Tibial artery (tissue), 4 donors: Measurements from ENCODE around the gene CD226.

Experiments used
- DNase-seq, 2 donors: peaks; one replicate each; pipeline ENCODE4 v3.0.0-alpha.2; 2019
- H3K27ac ChIP-seq, 2 donors: fragments of 200-600 bp; sonication (generic) in 1 of 2; 1 replicate in 1 of 2; 2 replicates in 1 of 2; pipeline ENCODE4 v1.5.1; 2018 to 2019; ENCODE audit warnings: mild to moderate bottlenecking in 1 of 2
- H3K27me3 ChIP-seq, 2 donors: fragments of 200-600 bp; sonication (generic) in 1 of 2; one replicate each; pipeline versions ENCODE4 v1.5.1 to v1.6.0; 2016 to 2019
- H3K36me3 ChIP-seq, 3 donors: fragments of 200-600 bp; sonication (generic) in 2 of 3; one replicate each; pipeline ENCODE4 v1.5.1; 2016 to 2019; ENCODE audit warnings: mild to moderate bottlenecking in 2 of 3
- H3K4me1 ChIP-seq, 4 donors: fragments of 200-600 bp; sonication (generic) in 2 of 4; 1 replicate in 3 of 4; 2 replicates in 1 of 4; pipeline ENCODE4 v1.5.1; 2016 to 2019
- H3K4me3 ChIP-seq, 2 donors: fragments of 200-600 bp; sonication (generic) in 1 of 2; 1 replicate in 1 of 2; 2 replicates in 1 of 2; pipeline ENCODE4 v1.5.1; 2018 to 2019; ENCODE audit warnings: mild to moderate bottlenecking in 2 of 2
- H3K9me3 ChIP-seq, 3 donors: fragments of 200-600 bp; sonication (generic) in 1 of 3; one replicate each; pipeline ENCODE4 v1.5.1; 2016 to 2019
- CTCF ChIP-seq, 2 experiments: fragments of 200-600 bp in 1 of 2; fragments of 450-650 bp in 1 of 2; IDR thresholded peaks; one replicate each; pipeline ENCODE4 v1.5.1; 2017 to 2019; ENCODE audit warnings: antibody characterized with exemption in 2 of 2, mild to moderate bottlenecking in 1 of 2, moderate library complexity in 1 of 2
- intact Hi-C: fragments of 100-400 bp; cut with DNase I; formaldehyde crosslinking; loops from one replicate; pipeline ENCODE4 v1.15.0; 2023; ENCODE audit warnings: low total_unique reads

The CD226 gene

GRCh38 chr18:69889009-69889408 is 58.7 kb downstream of the CD226 start:
- intact Hi-C loops, result loop anchor here (2.0 kb wide), 1 partner anchor 598 kb away; no protein-coding TSS in a partner anchor
- Histone ChIP-seq H3K36me3 (no peaks in the 10 kb centered on the region), H3K9me3 (no peaks in the 10 kb centered on the region), H3K4me3 (no peak overlapping the region), H3K27ac (no peak overlapping the region), H3K27me3 (no peaks in the 10 kb centered on the region), H3K4me1 (no peaks in the 10 kb centered on the region)
- no peak for DNase-seq
- no peak for TF ChIP-seq CTCF (IDR thresholded peaks at IDR 0.05)

- intact Hi-C loops, result no loop called here
Observed at GRCh38 chr18:69887256-69887655, 60.4 kb downstream of the CD226 start.

GRCh38 chr18:69885841-69886531 is 61.7 kb downstream of the CD226 start:
- Histone ChIP-seq H3K4me3 (no peak overlapping the region), H3K36me3 (no peaks in the 10 kb centered on the region), H3K27me3 (no peaks in the 10 kb centered on the region), H3K4me1 (no peaks in the 10 kb centered on the region), H3K27ac (no peak overlapping the region), H3K9me3 (no peaks in the 10 kb centered on the region)
- no peak for TF ChIP-seq CTCF (IDR thresholded peaks at IDR 0.05)
- no peak for DNase-seq
- intact Hi-C loops, result no loop called here

More at GRCh38 chr18:69887256-69887655, 60.4 kb downstream of the CD226 start:
- no peaks in the 10 kb centered on the region for H3K9me3 ChIP-seq
- no peak for TF ChIP-seq CTCF (IDR thresholded peaks at IDR 0.05)
- H3K4me1 ChIP-seq, result no peaks in the 10 kb centered on the region
- H3K4me3 ChIP-seq, result no peak overlapping the region
- no peaks in the 10 kb centered on the region for H3K27me3 ChIP-seq
- DNase-seq, result no peak
- H3K27ac ChIP-seq, result no peak overlapping the region
- no peaks in the 10 kb centered on the region for H3K36me3 ChIP-seq

- TF ChIP-seq CTCF (IDR thresholded peaks at IDR 0.05), result no peak
- no peak overlapping the region for H3K27ac ChIP-seq
- H3K4me1 ChIP-seq, result no peaks in the 10 kb centered on the region
- H3K36me3 ChIP-seq, result no peaks in the 10 kb centered on the region
- no peaks in the 10 kb centered on the region for H3K27me3 ChIP-seq
- DNase-seq, result no peak
- no peak overlapping the region for H3K4me3 ChIP-seq
- intact Hi-C loops, result no loop called here
- H3K9me3 ChIP-seq, result no peaks in the 10 kb centered on the region
Observed at GRCh38 chr18:69885355-69885754, 62.3 kb downstream of the CD226 start.

- intact Hi-C loops, result no loop called here
- no peak for TF ChIP-seq CTCF (IDR thresholded peaks at IDR 0.05)
Observed at GRCh38 chr18:69883781-69884180, 63.9 kb downstream of the CD226 start.

More at GRCh38 chr18:69883781-69884180, 63.9 kb downstream of the CD226 start:
- Histone ChIP-seq H3K36me3 (no peaks in the 10 kb centered on the region), H3K9me3 (no peaks in the 10 kb centered on the region), H3K27me3 (no peaks in the 10 kb centered on the region), H3K4me1 (no peaks in the 10 kb centered on the region), H3K27ac (no peak overlapping the region), H3K4me3 (no peak overlapping the region)
- DNase-seq, result no peak
